ENCODE data around the gene HBS1L.

- TF ChIP-seq, protein P1, sequence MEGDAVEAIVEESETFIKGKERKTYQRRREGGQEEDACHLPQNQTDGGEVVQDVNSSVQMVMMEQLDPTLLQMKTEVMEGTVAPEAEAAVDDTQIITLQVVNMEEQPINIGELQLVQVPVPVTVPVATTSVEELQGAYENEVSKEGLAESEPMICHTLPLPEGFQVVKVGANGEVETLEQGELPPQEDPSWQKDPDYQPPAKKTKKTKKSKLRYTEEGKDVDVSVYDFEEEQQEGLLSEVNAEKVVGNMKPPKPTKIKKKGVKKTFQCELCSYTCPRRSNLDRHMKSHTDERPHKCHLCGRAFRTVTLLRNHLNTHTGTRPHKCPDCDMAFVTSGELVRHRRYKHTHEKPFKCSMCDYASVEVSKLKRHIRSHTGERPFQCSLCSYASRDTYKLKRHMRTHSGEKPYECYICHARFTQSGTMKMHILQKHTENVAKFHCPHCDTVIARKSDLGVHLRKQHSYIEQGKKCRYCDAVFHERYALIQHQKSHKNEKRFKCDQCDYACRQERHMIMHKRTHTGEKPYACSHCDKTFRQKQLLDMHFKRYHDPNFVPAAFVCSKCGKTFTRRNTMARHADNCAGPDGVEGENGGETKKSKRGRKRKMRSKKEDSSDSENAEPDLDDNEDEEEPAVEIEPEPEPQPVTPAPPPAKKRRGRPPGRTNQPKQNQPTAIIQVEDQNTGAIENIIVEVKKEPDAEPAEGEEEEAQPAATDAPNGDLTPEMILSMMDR (IDR thresholded peaks at IDR 0.05), result no peak
- TF ChIP-seq POLR2A (IDR thresholded peaks at IDR 0.05), result no peak
These were observed 11.3 kb downstream of the HBS1L start for GRCh38 chr6:135043364-135043763.
